Neural progenitor cell (in vitro differentiated cells): ENCODE measurements around the gene SCN8A.

ENCODE experiments used
- CTCF ChIP-seq: fragments of 200-600 bp; sonication (generic); IDR thresholded peaks from 2 replicates; pipeline ENCODE4 v1.5.1; 2017; ENCODE audit warnings: antibody characterized with exemption, mild to moderate bottlenecking
- EZH2 ChIP-seq: fragments of 200-600 bp; sonication (generic); IDR thresholded peaks from 2 replicates; pipeline ENCODE4 v1.6.1; 2017; ENCODE audit warnings: antibody characterized with exemption, mild to moderate bottlenecking, moderate library complexity
- EZH2phosphoT487 ChIP-seq: fragments of 200-600 bp; sonication (generic); IDR thresholded peaks from 2 replicates; pipeline ENCODE4 v1.6.1; 2017; ENCODE audit warnings: antibody characterized with exemption

DNA sequence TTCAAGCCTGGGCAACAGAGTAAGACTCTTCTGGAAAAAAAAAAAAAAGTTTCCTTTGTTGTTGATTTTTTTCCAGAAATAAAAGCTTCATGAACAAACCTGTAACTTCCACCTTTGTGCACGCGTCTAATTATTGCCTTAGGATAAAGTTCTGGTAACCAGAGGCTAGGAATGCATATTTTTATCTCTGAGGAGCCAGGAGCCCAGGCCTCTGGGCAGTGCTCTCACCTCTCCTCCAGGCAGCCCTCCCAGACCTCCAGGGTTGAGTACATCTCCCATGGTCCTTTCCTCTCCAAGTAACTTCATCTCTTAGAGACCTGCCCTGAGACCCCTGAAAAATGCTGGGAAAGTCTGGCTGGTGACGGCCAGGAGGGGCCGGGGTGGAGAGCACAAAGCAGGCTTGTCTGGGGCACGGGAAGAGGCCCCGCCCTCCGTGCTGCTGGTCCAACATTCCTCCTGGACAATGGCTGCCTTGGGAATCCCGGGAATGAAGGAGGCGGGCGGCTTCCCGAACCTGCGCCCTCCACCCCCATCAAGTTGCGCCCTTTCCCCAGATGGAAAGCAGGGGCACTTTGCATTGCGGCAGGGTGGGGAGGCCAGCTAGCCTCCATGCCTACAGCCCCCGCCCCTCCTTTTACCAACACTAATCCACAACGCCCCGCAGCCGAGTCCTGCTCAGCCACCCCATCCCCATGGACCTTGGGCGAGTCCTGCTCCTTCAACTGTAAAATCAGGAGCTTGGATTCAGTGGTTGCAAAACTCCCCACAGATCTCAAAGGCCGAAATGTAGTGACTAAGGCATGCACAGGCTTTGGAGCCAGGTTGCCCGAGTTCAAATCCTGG lies 264.8 kb downstream of the SCN8A start:
- TF ChIP-seq EZH2 (no peak), CTCF (no peak), EZH2phosphoT487 (no peak)
